GM12878 (cell line): Measurements from ENCODE around the gene TDRKH. TPM values are rescaled to one million over a fixed set of nuclear protein-coding genes. Genes with fewer than 3 reads are reported as not detected.

Experiments used
- ATAC-seq: fragments of 200-7000 bp; cut with Tn5 transposase; 3 replicates; pipeline ENCODE4 v1.9.1; 2020; ENCODE audit warnings: mild to moderate bottlenecking, moderate library complexity
- BruUV-seq: library from RNA; stranded (reverse); fragments of 400-500 nt; replicated peaks from 2 replicates; lab custom pipeline; 2021; lab: Mats Ljungman, UMichigan
- CTCF ChIA-PET: fragments of 300-600 bp; sonication (Branson Sonifier 250); formaldehyde crosslinking; extraction: SDS; loops from one replicate; lab custom pipeline; 2021; ENCODE audit warnings: inconsistent platforms; lab: Yijun Ruan, JAX
- POLR2A ChIA-PET: fragments of 350-600 bp; formaldehyde crosslinking; extraction: SDS; loops from one replicate; lab custom pipeline; 2021; ENCODE audit warnings: inconsistent platforms; lab: Charles Lee
- RAD21 ChIA-PET: fragments of 300-600 bp; sonication (Branson Sonifier 250); formaldehyde crosslinking; loops from one replicate; lab custom pipeline; 2023; ENCODE audit warnings: antibody characterized with exemption; ENCODE audit not compliant: unreplicated experiment; lab: Charles Lee
- SMC1A ChIA-PET: fragments of 300-600 bp; sonication (Branson Sonifier 250); formaldehyde crosslinking; loops from one replicate; lab custom pipeline; 2023; ENCODE audit not compliant: unreplicated experiment, uncharacterized antibody; lab: Charles Lee
- DNase-seq: peaks from one replicate; pipeline ENCODE4 v3.0.0-alpha.2; 2011; ENCODE audit warnings: low read depth, low spot score
- FAIRE-seq: peaks from 3 replicates; lab custom pipeline; 2011; peaks lifted over from hg19 to GRCh38; lab: Jason Lieb, UNC
- H2AFZ ChIP-seq: 2 replicates; pipeline ENCODE4 v1.6.0; 2011; ENCODE audit warnings: low read depth, low read length, control low read depth; ENCODE audit not compliant: control insufficient read depth
- H3K27ac ChIP-seq: 2 replicates; pipeline ENCODE4 v1.5.1; 2011; ENCODE audit warnings: control low read depth; ENCODE audit not compliant: control insufficient read depth, insufficient read depth
- H3K27me3 ChIP-seq, 2 experiments: replicated peaks in 1 of 2; 2 replicates each; pipeline versions ENCODE4 v1.6.0 to v1.6.1; 2011; ENCODE audit warnings: low read length in 1 of 2; ENCODE audit not compliant: control insufficient read depth in 2 of 2, insufficient read depth in 2 of 2
- H3K36me3 ChIP-seq, 2 experiments: 2 replicates each; pipeline ENCODE4 v1.5.1; 2011; ENCODE audit warnings: low read length in 1 of 2; ENCODE audit not compliant: control insufficient read depth in 2 of 2, insufficient read depth in 2 of 2
- H3K4me1 ChIP-seq: 2 replicates; pipeline ENCODE4 v1.6.1; 2011; ENCODE audit warnings: mild to moderate bottlenecking, low read length, moderate library complexity, mixed read lengths; ENCODE audit not compliant: control insufficient read depth, insufficient read depth
- H3K4me2 ChIP-seq: 2 replicates; pipeline ENCODE4 v1.6.0; 2011; ENCODE audit warnings: control low read depth; ENCODE audit not compliant: control insufficient read depth, insufficient read depth
- H3K4me3 ChIP-seq: fragments of 200-600 bp; sonication (generic); 2 replicates; pipeline ENCODE4 v1.5.1; 2016
- H3K79me2 ChIP-seq: 2 replicates; pipeline ENCODE4 v1.6.0; 2011; ENCODE audit warnings: low read length; ENCODE audit not compliant: control insufficient read depth, insufficient read depth
- H3K9ac ChIP-seq: 2 replicates; pipeline ENCODE4 v1.8.0; 2011; ENCODE audit warnings: low read length, control low read depth, mixed read lengths; ENCODE audit not compliant: control insufficient read depth, insufficient read depth
- H3K9me3 ChIP-seq: replicated peaks from 3 replicates; pipeline ENCODE4 v1.5.1; 2011; ENCODE audit warnings: mild to moderate bottlenecking, low read length; ENCODE audit not compliant: control insufficient read depth, insufficient read depth
- H4K20me1 ChIP-seq: 2 replicates; pipeline ENCODE4 v1.6.0; 2011; ENCODE audit not compliant: control insufficient read depth, insufficient read depth
- ATF3 ChIP-seq: IDR thresholded peaks from 2 replicates; pipeline ENCODE4 v1.6.1; 2011; ENCODE audit warnings: low read depth, mild to moderate bottlenecking, low read length, moderate library complexity, borderline replicate concordance; ENCODE audit errors: extremely low read depth
- E2F8 ChIP-seq: fragments of 450-650 bp; IDR thresholded peaks from 2 replicates; pipeline ENCODE4 v1.6.1; 2018; ENCODE audit warnings: mild to moderate bottlenecking, low read depth, moderate library complexity; ENCODE audit not compliant: partially characterized antibody
- FOS ChIP-seq: IDR thresholded peaks from 3 replicates; pipeline ENCODE4 v1.6.1; 2011; ENCODE audit warnings: borderline replicate concordance; ENCODE audit not compliant: insufficient read length; ENCODE audit errors: extremely low read depth
- MTA3 ChIP-seq: IDR thresholded peaks from 2 replicates; pipeline ENCODE4 v1.6.1; 2012; ENCODE audit warnings: low read length, inconsistent platforms, borderline replicate concordance
- MXI1 ChIP-seq: fragments of 150-350 bp; IDR thresholded peaks from 2 replicates; pipeline ENCODE4 v1.6.1; 2011; ENCODE audit warnings: low read depth, mild to moderate bottlenecking, inconsistent platforms, low read length, improper control_type of control experiment
- MYC ChIP-seq: IDR thresholded peaks from 2 replicates; pipeline ENCODE4 v1.6.1; 2011; ENCODE audit warnings: mild to moderate bottlenecking, low read length, moderate library complexity, inconsistent platforms; ENCODE audit not compliant: insufficient read depth, insufficient replicate concordance, insufficient read length, severe bottlenecking
- RELB ChIP-seq: fragments of 450-650 bp; IDR thresholded peaks from 2 replicates; pipeline ENCODE4 v1.6.1; 2017; ENCODE audit warnings: low read depth, mild to moderate bottlenecking, moderate library complexity
- SIN3A ChIP-seq: IDR thresholded peaks from 2 replicates; pipeline ENCODE4 v1.6.1; 2012; ENCODE audit warnings: low read depth, low read length, improper control_type of control experiment
- SIX5 ChIP-seq: IDR thresholded peaks from 2 replicates; pipeline ENCODE4 v1.6.1; 2011; ENCODE audit warnings: mild to moderate bottlenecking, low read depth, low read length, moderate library complexity; ENCODE audit not compliant: severe bottlenecking
- SRF ChIP-seq, 2 experiments: IDR thresholded peaks; 2 replicates each; pipeline ENCODE4 v1.6.1; 2011; ENCODE audit warnings: low read depth in 2 of 2, low read length in 2 of 2, mild to moderate bottlenecking in 1 of 2, moderate library complexity in 1 of 2
- ZNF207 ChIP-seq: fragments of 450-650 bp; IDR thresholded peaks from 2 replicates; pipeline ENCODE4 v1.6.1; 2014; ENCODE audit warnings: antibody characterized with exemption, mild to moderate bottlenecking, borderline replicate concordance
- ZNF24 ChIP-seq: fragments of 450-650 bp; IDR thresholded peaks from 2 replicates; pipeline ENCODE4 v1.6.1; 2017; ENCODE audit warnings: antibody characterized with exemption, mild to moderate bottlenecking
- ZNF384 ChIP-seq: IDR thresholded peaks from 2 replicates; pipeline ENCODE4 v1.6.1; 2012; ENCODE audit warnings: low read depth, mild to moderate bottlenecking, low read length, improper control_type of control experiment, borderline replicate concordance
- WGBS: methylation state at CpG from one replicate; pipeline ENCODE4 v1.1.6; 2016; ENCODE audit warnings: low lambda C conversion rate; ENCODE audit not compliant: insufficient replicate concordance, insufficient coverage; ENCODE audit errors: missing lambda C conversion rate; 5-methylcytosine and 5-hydroxymethylcytosine counted together
- in situ Hi-C: fragments of 300-500 bp; cut with MboI; formaldehyde crosslinking; loops from 9 replicates; pipeline ENCODE4 v1.14.3; 2018; ENCODE audit warnings: mixed read lengths
- intact Hi-C: fragments of 100-400 bp; cut with micrococcal nuclease; formaldehyde crosslinking; loops from one replicate; pipeline ENCODE4 v1.14.2; 2022; ENCODE audit not compliant: unreplicated experiment
- polyA plus RNA-seq, 11 experiments: library from polyadenylated mRNA; depleted of rRNA in 4 of 11; unstranded in 6 of 11; stranded (reverse) in 5 of 11; fragments of >200 nt; fragmentation: Nextera tagmentation in 4 of 11; fragmentation: Illumina TruSeq in 1 of 11; extraction: Ambion mirVana in 4 of 11; extraction: Trizol in 1 of 11; gene quantifications; 1 replicate in 1 of 11; 2 replicates in 10 of 11; pipeline versions ENCODE4 v1.2.1 to v1.2.3, GENCODE V29; 2011 to 2016; ENCODE audit warnings: inconsistent platforms in 2 of 11, missing spikeins in 2 of 11, low read depth in 1 of 11
- total RNA-seq, 4 experiments: library from RNA; depleted of rRNA in 3 of 4; stranded (reverse); fragments of >200 nt in 3 of 4; fragmentation: Illumina TruSeq in 1 of 4; extraction: Trizol in 1 of 4; gene quantifications; 2 replicates each; pipeline versions ENCODE4 v1.2.1 to v1.2.3, GENCODE V29; 2013 to 2021

The TDRKH gene
- total and polyA plus RNA-seq, 10 of the 15 experiments (the other 5 are each of a cell fraction or from before 2014, with no cell fraction given) = 1.3 to 8.4 (median 2.9) TPM

DNA sequence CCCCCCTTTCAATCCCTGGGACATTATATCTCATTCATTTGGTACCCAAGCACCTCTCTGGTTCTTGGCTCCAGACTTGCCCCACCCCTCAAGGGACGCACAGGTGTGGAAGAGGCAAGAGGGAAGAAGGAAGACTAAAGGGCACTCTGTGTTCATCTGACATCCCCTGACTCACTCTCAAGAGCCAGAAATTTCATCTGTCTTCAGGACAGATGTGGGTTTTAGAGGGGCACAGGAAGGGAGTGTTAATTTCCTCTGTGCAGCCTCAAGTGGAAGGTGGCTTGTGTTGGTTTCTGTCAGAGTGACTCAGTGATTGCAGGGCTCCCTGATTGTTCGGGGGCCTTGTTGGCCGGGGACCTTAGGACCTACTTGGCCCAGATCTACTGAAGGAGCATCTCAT, 46.9 kb upstream of the TDRKH start:
- H3K4me3 ChIP-seq = no peak overlapping the region
- no peak overlapping the region for H3K4me2 ChIP-seq
- no peak for DNase-seq

More for the DNA sequence above, 46.9 kb upstream of the TDRKH start:
- no peak overlapping the region for H3K27ac ChIP-seq
- H4K20me1 ChIP-seq = peaks cover 5% of the 10 kb centered on the region; the same call in 1 of the 2 replicates
- H3K9ac ChIP-seq = no peak overlapping the region
- no peaks in the 10 kb centered on the region for H3K9me3 ChIP-seq
- POLR2A ChIA-PET = interaction anchor here (0.5 to 1.4 kb wide), 4 partner anchors 22 to 1547 kb away, joined by 3 to 6 read pairs (median 4); no protein-coding TSS in a partner anchor
- RAD21 ChIA-PET = interaction anchor here (0.6 to 1.4 kb wide), 13 partner anchors 9 to 585 kb away, joined by 3 to 10 read pairs (median 4); partner anchors contain the start of gene MRPL9
- peaks cover 0 to 8% of the 10 kb centered on the region in 2 experiments for H3K27me3 ChIP-seq
- in situ Hi-C loops = loop anchor here (5.0 to 10.0 kb wide), 3 partner anchors 245 to 542 kb away; no protein-coding TSS in a partner anchor
- no peak for FAIRE-seq
- no peak overlapping the region for H2AFZ ChIP-seq
- 67% methylated on average over 3 of the region's 3 CpGs for WGBS
- SMC1A ChIA-PET = interaction anchor here (0.5 to 3.8 kb wide), 20 partner anchors 8 to 536 kb away, joined by 3 to 16 read pairs (median 3); partner anchors contain the start of gene MRPL9
- no TSS peak for BruUV-seq
- H3K79me2 ChIP-seq = no peaks in the 10 kb centered on the region
- CTCF ChIA-PET = interaction anchor here (0.6 to 2.8 kb wide), 24 partner anchors 8 to 790 kb away, joined by 3 to 20 read pairs (median 3); partner anchors contain the start of genes C1orf56, MRPL9, RIIAD1 and TDRKH
- intact Hi-C loops = loop anchor here (2.0 to 10.0 kb wide), 3 partner anchors 122 to 302 kb away; partner anchors contain the start of gene CELF3
- TF ChIP-seq SIN3A (no peak), MXI1 (no peak), E2F8 (no peak), FOS (no peak), MYC (no peak), RELB (no peak), ZNF207 (no peak), MTA3 (no peak), SIX5 (no peak), SRF (IDR thresholded peaks at IDR 0.05; ENCODE audit: low read depth in 2 of 2, low read length in 2 of 2) (no peak), ATF3 (no peak), ZNF24 (no peak), ZNF384 (no peak)
- H3K4me1 ChIP-seq = peaks cover 10% of the 10 kb centered on the region; the same call in 1 of the 2 replicates
- ATAC-seq = no peak
- no peaks in the 10 kb centered on the region for H3K36me3 ChIP-seq
